PFSK-1 (cell line): ENCODE measurements around the gene OXCT2.

Experiments
- FOXP2 ChIP-seq: optimal IDR thresholded peaks from 2 replicates; pipeline ENCODE3; 2011; ENCODE audit warnings: borderline replicate concordance, control low read depth, inconsistent platforms; ENCODE audit not compliant: insufficient read depth; ENCODE audit errors: extremely low read length, extremely low read depth
- POLR2AphosphoS5 ChIP-seq: IDR thresholded peaks from 2 replicates; pipeline ENCODE4 v1.6.1; 2012; ENCODE audit warnings: low read depth, mild to moderate bottlenecking, control low read depth, low read length, moderate library complexity
- REST ChIP-seq, 2 experiments: IDR thresholded peaks; 2 replicates each; pipeline versions ENCODE4 v1.6.1 to v1.8.0; 2011 to 2012; ENCODE audit warnings: low read depth in 2 of 2, low read length in 2 of 2, control low read depth in 1 of 2, inconsistent platforms in 1 of 2, mild to moderate bottlenecking in 1 of 2, moderate library complexity in 1 of 2; ENCODE audit not compliant: insufficient read depth in 1 of 2

GRCh38 chr1:39761016-39761415 is 10.1 kb downstream of the OXCT2 start:
- TF ChIP-seq POLR2AphosphoS5 (no peak), FOXP2 (no peak), REST (IDR thresholded peaks at IDR 0.05; ENCODE audit: insufficient read depth in 1 of 2, low read depth in 2 of 2, low read length in 2 of 2) (no peak)
